Measurements from ENCODE around the gene S100A6.

- TF ChIP-seq CTCF (IDR thresholded peaks at IDR 0.05 in 2 of 3, conservative IDR thresholded peaks at IDR 0.05 in 1 of 3; ENCODE audit: borderline replicate concordance in 1 of 3, insufficient read depth in 1 of 3, low read depth in 2 of 3, low read length in 2 of 3), result no peak
- no peak for TF ChIP-seq POLR2A (IDR thresholded peaks at IDR 0.05; ENCODE audit: borderline replicate concordance, extremely low read depth, insufficient read depth, insufficient read length)
Measured at GRCh38 chr1:153563991-153564390, 28.2 kb upstream of the S100A6 start.

Measured in HCT116 (cell line).